OCI-LY1 (cell line): ENCODE results near the gene LRP1.

ENCODE experiments used
- H2AFZ ChIP-seq: fragments of 200-600 bp; sonication (generic), shearing (Covaris generic); 2 replicates; pipeline ENCODE4 v1.6.0; 2014; ENCODE audit warnings: antibody characterized with exemption, mild to moderate bottlenecking, low read length
- H3F3A ChIP-seq: fragments of 200-600 bp; sonication (generic), shearing (Covaris generic); 2 replicates; pipeline ENCODE4 v1.6.0; 2014; ENCODE audit warnings: mild to moderate bottlenecking, antibody characterized with exemption, low read length, moderate library complexity; ENCODE audit not compliant: insufficient read depth
- H3K27ac ChIP-seq: fragments of 200-600 bp; sonication (generic); 2 replicates; pipeline ENCODE4 v1.5.1; 2014; ENCODE audit warnings: low read length, mixed run types, mild to moderate bottlenecking, low read depth; ENCODE audit not compliant: poor library complexity, severe bottlenecking
- H3K27me3 ChIP-seq: fragments of 200-600 bp; sonication (generic); 2 replicates; pipeline ENCODE4 v1.6.0; 2014; ENCODE audit warnings: antibody characterized with exemption, mild to moderate bottlenecking, low read length, moderate library complexity; ENCODE audit not compliant: insufficient read depth
- H3K36me3 ChIP-seq: fragments of 200-600 bp; sonication (generic); 2 replicates; pipeline ENCODE4 v1.6.1; 2014; ENCODE audit warnings: mild to moderate bottlenecking, antibody characterized with exemption, low read length, moderate library complexity, mixed read lengths; ENCODE audit not compliant: insufficient read depth
- H3K4me1 ChIP-seq: fragments of 200-600 bp; sonication (generic); 2 replicates; pipeline ENCODE4 v1.5.1; 2014; ENCODE audit warnings: mild to moderate bottlenecking, low read length, moderate library complexity; ENCODE audit not compliant: insufficient read depth, severe bottlenecking
- H3K4me2 ChIP-seq: fragments of 200-600 bp; sonication (generic), shearing (Covaris generic); 2 replicates; pipeline ENCODE4 v1.6.1; 2014; ENCODE audit warnings: low read length
- H3K4me3 ChIP-seq: fragments of 200-600 bp; sonication (generic); 2 replicates; pipeline ENCODE4 v1.5.1; 2014; ENCODE audit warnings: low read length, low read depth, mild to moderate bottlenecking, mixed read lengths; ENCODE audit not compliant: poor library complexity, severe bottlenecking
- H3K79me2 ChIP-seq: fragments of 200-600 bp; shearing (Covaris generic); 2 replicates; pipeline ENCODE4 v1.6.1; 2016; ENCODE audit warnings: mixed run types, low read length, mixed read lengths; ENCODE audit not compliant: insufficient read depth
- H3K9ac ChIP-seq: fragments of 200-600 bp; sonication (generic), shearing (Covaris generic); 2 replicates; pipeline ENCODE4 v1.6.1; 2014; ENCODE audit warnings: mild to moderate bottlenecking, low read length, mixed read lengths
- H3K9me2 ChIP-seq: fragments of 200-600 bp; sonication (generic), shearing (Covaris generic); 2 replicates; pipeline ENCODE4 v1.6.1; 2014; ENCODE audit warnings: low read depth, mild to moderate bottlenecking, low read length, mixed read lengths
- H3K9me3 ChIP-seq: fragments of 200-600 bp; shearing (Covaris generic); 2 replicates; pipeline ENCODE4 v1.6.1; 2014; ENCODE audit warnings: low read length, mixed read lengths
- H4K20me1 ChIP-seq: fragments of 200-600 bp; sonication (generic), shearing (Covaris generic); 2 replicates; pipeline ENCODE4 v1.6.0; 2016; ENCODE audit warnings: mild to moderate bottlenecking, low read length; ENCODE audit not compliant: insufficient read depth
- CTCF ChIP-seq: fragments of 200-600 bp; sonication (generic), shearing (Covaris generic); IDR thresholded peaks from 2 replicates; pipeline ENCODE4 v1.5.1; 2017; ENCODE audit warnings: mild to moderate bottlenecking, antibody characterized with exemption, low read length, moderate library complexity, mixed read lengths
- EZH2 ChIP-seq: fragments of 200-600 bp; sonication (generic), shearing (Covaris generic); IDR thresholded peaks from 2 replicates; pipeline ENCODE4 v1.8.0; 2017; ENCODE audit warnings: borderline replicate concordance, mixed run types, mild to moderate bottlenecking, antibody characterized with exemption, low read length, moderate library complexity, mixed read lengths

Gene LRP1

GRCh38 chr12:57160741-57161140 is 32.5 kb downstream of the LRP1 start:
- no peak overlapping the region for H3K9ac ChIP-seq
- no peaks in the 10 kb centered on the region for H3K36me3 ChIP-seq
- no peaks in the 10 kb centered on the region for H3F3A ChIP-seq
- no peak overlapping the region for H3K27ac ChIP-seq
- H3K27me3 ChIP-seq = peaks cover 5% of the 10 kb centered on the region; the same call in 1 of the 2 replicates
- no peaks in the 10 kb centered on the region for H4K20me1 ChIP-seq
- H3K4me3 ChIP-seq = no peak overlapping the region
- TF ChIP-seq CTCF (no peak), EZH2 (no peak)
- H3K4me2 ChIP-seq = no peak overlapping the region
- no peaks in the 10 kb centered on the region for H3K9me3 ChIP-seq
- no peaks in the 10 kb centered on the region for H3K9me2 ChIP-seq
- H2AFZ ChIP-seq = no peak overlapping the region
- no peaks in the 10 kb centered on the region for H3K79me2 ChIP-seq
- no peaks in the 10 kb centered on the region for H3K4me1 ChIP-seq

- no peaks in the 10 kb centered on the region for H3K4me1 ChIP-seq
- no peak overlapping the region for H3K27ac ChIP-seq
- H3K9me3 ChIP-seq = no peaks in the 10 kb centered on the region
- no peaks in the 10 kb centered on the region for H3K9me2 ChIP-seq
- H3K27me3 ChIP-seq = peaks cover 5% of the 10 kb centered on the region; the same call in 1 of the 2 replicates
- no peak overlapping the region for H2AFZ ChIP-seq
- no peak overlapping the region for H3K9ac ChIP-seq
- H3K79me2 ChIP-seq = no peaks in the 10 kb centered on the region
- TF ChIP-seq EZH2 (no peak), CTCF (no peak)
- H3K4me2 ChIP-seq = no peak overlapping the region
- no peaks in the 10 kb centered on the region for H4K20me1 ChIP-seq
- no peaks in the 10 kb centered on the region for H3F3A ChIP-seq
- no peaks in the 10 kb centered on the region for H3K36me3 ChIP-seq
- no peak overlapping the region for H3K4me3 ChIP-seq
These were observed 33.2 kb downstream of the LRP1 start for GRCh38 chr12:57161491-57161890.

- Histone ChIP-seq H3F3A (no peaks in the 10 kb centered on the region), H2AFZ (no peak overlapping the region), H3K79me2 (no peaks in the 10 kb centered on the region), H3K36me3 (no peaks in the 10 kb centered on the region), H3K4me1 (no peaks in the 10 kb centered on the region), H3K4me2 (no peak overlapping the region), H3K9me3 (no peaks in the 10 kb centered on the region), H4K20me1 (no peaks in the 10 kb centered on the region), H3K27me3 (peaks cover 7% of the 10 kb centered on the region; the same call in 1 of the 2 replicates), H3K27ac (no peak overlapping the region), H3K9me2 (no peaks in the 10 kb centered on the region), H3K4me3 (no peak overlapping the region), H3K9ac (no peak overlapping the region)
- no peak for TF ChIP-seq CTCF
- no peak for TF ChIP-seq EZH2
These were observed 34.4 kb downstream of the LRP1 start for GRCh38 chr12:57162553-57163125.
